NCI-H146 treated with DMSO at 0.1 percent for 48 hours (cell line): Measurements from ENCODE around the gene MAML2.

Source experiments
- DNase-seq: peaks from one replicate; lab custom pipeline; 2025; ENCODE audit not compliant: unreplicated experiment; lab: John Stamatoyannopoulos, UW

Gene MAML2

GRCh38 chr11:95993438-95994298 is 349.3 kb downstream of the MAML2 start:
- no peak for DNase-seq

GRCh38 chr11:95991545-95991944 is 351.4 kb downstream of the MAML2 start:
- DNase-seq, result no peak

- no peak for DNase-seq
Observed at GRCh38 chr11:95991101-95991500, 351.9 kb downstream of the MAML2 start.

GRCh38 chr11:95989780-95990179 is 353.2 kb downstream of the MAML2 start:
- DNase-seq, result no peak

GRCh38 chr11:95989076-95989605 is 353.9 kb downstream of the MAML2 start:
- no peak for DNase-seq

- DNase-seq, result no peak
Observed at GRCh38 chr11:95985174-95985808, 357.7 kb downstream of the MAML2 start.

- DNase-seq, result no peak
Observed at GRCh38 chr11:95984072-95984471, 358.9 kb downstream of the MAML2 start.

GRCh38 chr11:95977534-95978174 is 365.3 kb downstream of the MAML2 start:
- no peak for DNase-seq

- DNase-seq, result no peak
Observed at GRCh38 chr11:95976550-95976949, 366.4 kb downstream of the MAML2 start.

- DNase-seq, result no peak
Observed at GRCh38 chr11:95975343-95975742, 367.7 kb downstream of the MAML2 start.

GRCh38 chr11:95972060-95972459 is 370.9 kb downstream of the MAML2 start:
- no peak for DNase-seq

- no peak for DNase-seq
Observed at GRCh38 chr11:95968585-95968984, 374.4 kb downstream of the MAML2 start.

GRCh38 chr11:95964281-95964680 is 378.7 kb downstream of the MAML2 start:
- DNase-seq, result no peak

- DNase-seq, result no peak
Observed at GRCh38 chr11:95961758-95962157, 381.2 kb downstream of the MAML2 start.

GRCh38 chr11:95950905-95951304 is 392.1 kb downstream of the MAML2 start:
- DNase-seq, result no peak

GRCh38 chr11:95948637-95949036 is 394.4 kb downstream of the MAML2 start:
- no peak for DNase-seq

- DNase-seq, result no peak
Observed at GRCh38 chr11:95944623-95945022, 398.4 kb downstream of the MAML2 start.

- no peak for DNase-seq
Observed at GRCh38 chr11:95943546-95943945, 399.4 kb downstream of the MAML2 start.

GRCh38 chr11:95939091-95939490 is 403.9 kb downstream of the MAML2 start:
- DNase-seq, result no peak

- no peak for DNase-seq
Observed at GRCh38 chr11:95937358-95937757, 405.6 kb downstream of the MAML2 start.

- no peak for DNase-seq
Observed at GRCh38 chr11:95933594-95933993, 409.4 kb downstream of the MAML2 start.

GRCh38 chr11:95931916-95932315 is 411.1 kb downstream of the MAML2 start:
- no peak for DNase-seq
